Measurements from ENCODE around the gene CHKB. TPM values are rescaled to one million over a fixed set of nuclear protein-coding genes. Genes with fewer than 3 reads are reported as not detected.

The CHKB gene
- total RNA-seq, 1 donor from 2014 or later: 73.9 TPM

Other genes with a start within 250 kb of the CHKB start
- 42.1 TPM for gene PPP6R2, start 239.5 kb downstream of the CHKB start, total RNA-seq
- gene SBF1, start 107.8 kb downstream of the CHKB start, total RNA-seq: 73.4 TPM
- gene ADM2, start 101.3 kb downstream of the CHKB start, total RNA-seq: 0.09 TPM
- gene MIOX, start 96.0 kb downstream of the CHKB start, total RNA-seq: not detected
- gene LMF2, start 75.1 kb downstream of the CHKB start, total RNA-seq: 48.4 TPM
- 39.8 TPM for gene NCAPH2, start 74.6 kb downstream of the CHKB start, total RNA-seq
- 1.9 TPM for gene SCO2, start 57.3 kb downstream of the CHKB start, total RNA-seq
- gene TYMP, start 52.8 kb downstream of the CHKB start, total RNA-seq: 44.5 TPM
- 0.13 TPM for gene KLHDC7B, start 37.0 kb downstream of the CHKB start, total RNA-seq
- not detected for gene SYCE3, start 19.9 kb downstream of the CHKB start, total RNA-seq
- gene CPT1B, start 4.4 kb downstream of the CHKB start, total RNA-seq: 18.2 TPM
- 2.4 TPM for gene MAPK8IP2, start 17.9 kb upstream of the CHKB start, total RNA-seq
- gene ARSA, start 45.3 kb upstream of the CHKB start, total RNA-seq: 38.1 TPM
- gene SHANK3, start 90.0 kb upstream of the CHKB start, total RNA-seq: 56.6 TPM
- gene ACR, start 155.4 kb upstream of the CHKB start, total RNA-seq: 1.5 TPM
- gene RABL2B, start 200.8 kb upstream of the CHKB start, total RNA-seq: 32.6 TPM

Data from sciatic nerve (tissue), 1 donor.